Activated CD8-positive, alpha-beta memory T cell treated with anti-CD3 and anti-CD28 coated beads for 36 hours (primary cell): ENCODE results near the gene MAPK7. TPM values are rescaled to one million over a fixed set of nuclear protein-coding genes. Genes with fewer than 3 reads are reported as not detected.

ENCODE experiments used
- CTCF ChIA-PET: fragments of 350-600 bp; sonication (Branson Sonifier 250); formaldehyde crosslinking; loops from one replicate; lab custom pipeline; 2021; ENCODE audit warnings: antibody characterized with exemption; lab: Charles Lee
- POLR2A ChIA-PET: fragments of 350-600 bp; sonication (Branson Sonifier 250); formaldehyde crosslinking; loops from one replicate; lab custom pipeline; 2021; ENCODE audit warnings: antibody characterized with exemption; lab: Charles Lee
- total RNA-seq, 2 experiments: library from RNA; stranded (reverse); gene quantifications; one replicate each; pipeline ENCODE4 v1.2.3, GENCODE V29; 2021

MAPK7 gene
- total RNA-seq, 2 experiments from 2014 or later = 18.5 to 19.1 TPM

- ChIA-PET CTCF (no interaction called here), POLR2A (no interaction called here)
Observed at GRCh38 chr17:19407601-19408345, 29.5 kb downstream of the MAPK7 start.

- CTCF ChIA-PET = no interaction called here
- POLR2A ChIA-PET = no interaction called here
Observed at GRCh38 chr17:19408346-19408710, 30.0 kb downstream of the MAPK7 start.

GRCh38 chr17:19409066-19409465 is 30.8 kb downstream of the MAPK7 start:
- POLR2A ChIA-PET = no interaction called here
- CTCF ChIA-PET = no interaction called here

- ChIA-PET POLR2A (no interaction called here), CTCF (no interaction called here)
Observed at GRCh38 chr17:19409509-19409908, 31.2 kb downstream of the MAPK7 start.

GRCh38 chr17:19410091-19410490 is 31.8 kb downstream of the MAPK7 start:
- ChIA-PET CTCF (no interaction called here), POLR2A (no interaction called here)

GRCh38 chr17:19410875-19411620 is 32.8 kb downstream of the MAPK7 start, which contains the start of gene RNF112:
TSS of gene RNF112 (plus strand) at chr17:19411232. CDS start at chr17:19411409, 177 bp downstream.
- ChIA-PET POLR2A (no interaction called here), CTCF (no interaction called here)

GRCh38 chr17:19411631-19412030 is 33.3 kb downstream of the MAPK7 start:
- ChIA-PET POLR2A (no interaction called here), CTCF (no interaction called here)

- ChIA-PET POLR2A (no interaction called here), CTCF (no interaction called here)
Observed at GRCh38 chr17:19412510-19412909, 34.2 kb downstream of the MAPK7 start.

GRCh38 chr17:19412984-19413383 is 34.7 kb downstream of the MAPK7 start:
- POLR2A ChIA-PET = no interaction called here
- CTCF ChIA-PET = no interaction called here

- ChIA-PET CTCF (interaction anchor here (0.6 kb wide), 1 partner anchor 88 kb away, joined by 4 read pairs; no protein-coding TSS in a partner anchor), POLR2A (no interaction called here)
Observed at GRCh38 chr17:19413761-19414160, 35.5 kb downstream of the MAPK7 start.

- POLR2A ChIA-PET = no interaction called here
- CTCF ChIA-PET = no interaction called here
Observed at GRCh38 chr17:19414396-19415280, 36.3 kb downstream of the MAPK7 start.

GRCh38 chr17:19415311-19415710 is 37.0 kb downstream of the MAPK7 start:
- CTCF ChIA-PET = no interaction called here
- POLR2A ChIA-PET = no interaction called here

- ChIA-PET CTCF (no interaction called here), POLR2A (no interaction called here)
Observed at GRCh38 chr17:19415806-19416775, 37.8 kb downstream of the MAPK7 start.

- POLR2A ChIA-PET = no interaction called here
- CTCF ChIA-PET = interaction anchor here (1.3 kb wide), 1 partner anchor 55 kb away, joined by 3 read pairs; no protein-coding TSS in a partner anchor
Observed at GRCh38 chr17:19417611-19418010, 39.3 kb downstream of the MAPK7 start.

- ChIA-PET CTCF (interaction anchor here (1.3 kb wide), 1 partner anchor 55 kb away, joined by 3 read pairs; no protein-coding TSS in a partner anchor), POLR2A (no interaction called here)
Observed at GRCh38 chr17:19418251-19418992, 40.1 kb downstream of the MAPK7 start.

GRCh38 chr17:19421219-19421618 is 42.9 kb downstream of the MAPK7 start:
- CTCF ChIA-PET = no interaction called here
- POLR2A ChIA-PET = no interaction called here

GRCh38 chr17:19421926-19422325 is 43.6 kb downstream of the MAPK7 start:
- POLR2A ChIA-PET = no interaction called here
- CTCF ChIA-PET = no interaction called here
